ENCODE measurements around the gene RALGAPB. TPM values are rescaled to one million over a fixed set of nuclear protein-coding genes. Genes with fewer than 3 reads are reported as not detected.

Gene RALGAPB
- total RNA-seq, 1 experiment from 2014 or later = 24.0 TPM

GRCh38 chr20:38477747-38478146 is 5.1 kb downstream of the RALGAPB start:
- Histone ChIP-seq H3K9me3 (ENCODE audit: control insufficient read depth in 1 of 2, insufficient read depth in 1 of 2, low read depth in 1 of 2, low read length in 2 of 2) (no peaks in the 10 kb centered on the region), H3K79me2 (ENCODE audit: insufficient read depth, low read length) (peaks cover 87% of the 10 kb centered on the region), H3K4me1 (ENCODE audit: control insufficient read depth in 1 of 2, insufficient read depth in 2 of 2, low read length in 2 of 2) (peaks cover 7 to 9% of the 10 kb centered on the region in 2 experiments; a peak in 3 of 4 replicates), H3K9me2 (ENCODE audit: insufficient read depth) (no peaks in the 10 kb centered on the region), H3K27ac (ENCODE audit: low read depth, low read length) (no peak overlapping the region), H3K4me3 (replicated peaks in 1 of 2; ENCODE audit: low read depth in 1 of 2, low read length in 2 of 2) (no peak overlapping the region), H3K9ac (ENCODE audit: low read length) (no peak overlapping the region), H2AFZ (ENCODE audit: low read depth, low read length, poor library complexity, severe bottlenecking) (no peak overlapping the region), H3K27me3 (ENCODE audit: insufficient read depth, low read length) (no peaks in the 10 kb centered on the region), H3K36me3 (ENCODE audit: control insufficient read depth in 1 of 2, insufficient read depth in 2 of 2, low read length in 2 of 2) (no peaks in the 10 kb centered on the region), H3K4me2 (ENCODE audit: low read length) (no peak overlapping the region), H4K20me1 (ENCODE audit: insufficient read depth) (no peaks in the 10 kb centered on the region)
- RAD21 ChIA-PET (ENCODE audit: low non-redundant PET in 1 of 2, low total read pairs in 2 of 2, uncharacterized antibody in 2 of 2, unreplicated experiment in 2 of 2) = no interaction called here
- TF ChIP-seq ZFX (IDR thresholded peaks at IDR 0.05) (no peak), SIN3A (IDR thresholded peaks at IDR 0.05; ENCODE audit: low read depth) (no peak), RAD21 (IDR thresholded peaks at IDR 0.05; ENCODE audit: low read depth) (no peak), POLR2AphosphoS5 (IDR thresholded peaks at IDR 0.05; ENCODE audit: low read depth, low read length) (no peak), EZH2 (IDR thresholded peaks at IDR 0.05) (no peak), POLR2A (IDR thresholded peaks at IDR 0.05; ENCODE audit: borderline replicate concordance, extremely low read depth, insufficient read depth, insufficient read length) (no peak), ELF1 (IDR thresholded peaks at IDR 0.05; ENCODE audit: borderline replicate concordance, low read depth) (no peak), ATF3 (IDR thresholded peaks at IDR 0.05) (no peak), CEBPB (IDR thresholded peaks at IDR 0.05; ENCODE audit: low read depth) (no peak), JUND (IDR thresholded peaks at IDR 0.05) (no peak), FOSL1 (IDR thresholded peaks at IDR 0.05; ENCODE audit: low read depth) (no peak), CBX3 (IDR thresholded peaks at IDR 0.05; ENCODE audit: low read depth) (no peak), TCF7L2 (IDR thresholded peaks at IDR 0.05; ENCODE audit: borderline replicate concordance, extremely low read depth, insufficient read depth, insufficient read length) (no peak), ZBTB33 (IDR thresholded peaks at IDR 0.05; ENCODE audit: extremely low read depth, insufficient replicate concordance, low read length) (no peak)
- intact Hi-C loops (cut with micrococcal nuclease) = no loop called here
- DNase-seq (ENCODE audit: low read depth, low spot score) = no peak
- no TSS peak for BruUV-seq (replicated peaks)
- no peak for ATAC-seq
- CTCF ChIA-PET = no interaction called here
- POLR2A ChIA-PET = no interaction called here

Data from HCT116 (cell line).